ENCODE measurements around the gene POLR3F. TPM values are rescaled to one million over a fixed set of nuclear protein-coding genes. Genes with fewer than 3 reads are reported as not detected.

The POLR3F gene
- total and polyA plus RNA-seq, 7 donors, result 3.2 to 17.7 (median 6.9) TPM

DNA sequence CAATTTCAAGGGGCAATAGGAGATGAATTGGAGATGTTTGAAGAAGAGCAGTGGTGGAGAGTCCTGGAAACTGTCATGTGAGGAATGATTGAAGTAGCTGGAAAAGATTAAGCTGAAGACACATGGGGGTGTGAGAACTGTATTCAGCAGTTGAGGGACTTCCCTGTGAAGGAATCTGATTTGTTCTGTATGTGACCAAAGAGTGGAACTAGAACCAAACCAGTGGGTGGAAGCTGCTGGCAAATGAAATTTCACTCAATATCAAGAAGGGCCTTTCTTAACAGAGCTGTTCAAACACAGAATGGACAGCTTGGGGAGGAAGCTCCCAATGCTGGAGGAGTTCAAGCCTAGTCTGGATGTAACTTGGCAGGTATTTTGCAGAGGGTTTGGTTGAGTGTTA is 61.9 kb downstream of the POLR3F start:
- Histone ChIP-seq H3K36me3 (ENCODE audit: insufficient read depth in 1 of 2, low read depth in 1 of 2) (peaks cover 21 to 97% of the 10 kb centered on the region in 2 donors), H3K4me1 (no peaks in the 10 kb centered on the region), H3K27me3 (ENCODE audit: insufficient read depth in 3 of 3, low read length in 2 of 3) (no peaks in the 10 kb centered on the region), H3K27ac (no peak overlapping the region), H3K9me3 (no peaks in the 10 kb centered on the region), H3K4me3 (no peak overlapping the region)
- no peak for DNase-seq
- ATAC-seq, result no peak
- intact Hi-C loops (cut with DNase I), result no loop called here
- TF ChIP-seq, protein P1, sequence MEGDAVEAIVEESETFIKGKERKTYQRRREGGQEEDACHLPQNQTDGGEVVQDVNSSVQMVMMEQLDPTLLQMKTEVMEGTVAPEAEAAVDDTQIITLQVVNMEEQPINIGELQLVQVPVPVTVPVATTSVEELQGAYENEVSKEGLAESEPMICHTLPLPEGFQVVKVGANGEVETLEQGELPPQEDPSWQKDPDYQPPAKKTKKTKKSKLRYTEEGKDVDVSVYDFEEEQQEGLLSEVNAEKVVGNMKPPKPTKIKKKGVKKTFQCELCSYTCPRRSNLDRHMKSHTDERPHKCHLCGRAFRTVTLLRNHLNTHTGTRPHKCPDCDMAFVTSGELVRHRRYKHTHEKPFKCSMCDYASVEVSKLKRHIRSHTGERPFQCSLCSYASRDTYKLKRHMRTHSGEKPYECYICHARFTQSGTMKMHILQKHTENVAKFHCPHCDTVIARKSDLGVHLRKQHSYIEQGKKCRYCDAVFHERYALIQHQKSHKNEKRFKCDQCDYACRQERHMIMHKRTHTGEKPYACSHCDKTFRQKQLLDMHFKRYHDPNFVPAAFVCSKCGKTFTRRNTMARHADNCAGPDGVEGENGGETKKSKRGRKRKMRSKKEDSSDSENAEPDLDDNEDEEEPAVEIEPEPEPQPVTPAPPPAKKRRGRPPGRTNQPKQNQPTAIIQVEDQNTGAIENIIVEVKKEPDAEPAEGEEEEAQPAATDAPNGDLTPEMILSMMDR (IDR thresholded peaks at IDR 0.05), result no peak

DNA sequence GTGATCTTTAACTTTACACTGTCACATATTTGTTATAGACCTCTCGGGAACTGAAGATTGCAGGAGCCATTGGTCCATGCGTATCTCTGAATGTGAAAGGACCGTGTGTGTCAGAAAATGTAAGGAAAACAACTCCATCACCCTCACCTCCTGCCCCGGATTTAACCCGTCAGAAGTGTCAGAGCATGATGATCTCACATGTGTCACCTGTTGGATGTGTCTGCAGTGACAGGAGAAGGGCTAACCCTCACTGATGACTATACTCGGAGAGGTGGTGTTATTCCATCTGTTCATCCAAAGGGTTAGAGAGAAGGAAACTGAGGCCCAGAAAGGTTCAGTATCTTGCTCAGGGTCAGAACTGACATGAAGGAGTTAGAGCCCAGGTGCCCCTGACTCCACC is 65.4 kb downstream of the POLR3F start:
- Histone ChIP-seq H3K9me3 (no peaks in the 10 kb centered on the region), H3K27ac (no peak overlapping the region), H3K36me3 (ENCODE audit: insufficient read depth in 1 of 2, low read depth in 1 of 2) (peaks cover 12 to 90% of the 10 kb centered on the region in 2 donors), H3K27me3 (ENCODE audit: insufficient read depth in 3 of 3, low read length in 2 of 3) (no peaks in the 10 kb centered on the region), H3K4me3 (no peak overlapping the region), H3K4me1 (no peaks in the 10 kb centered on the region)
- ATAC-seq (no peak), DNase-seq (no peak)
- TF ChIP-seq, protein P1 (IDR thresholded peaks at IDR 0.05), result no peak
- 79 to 85% (median 83%) methylated on average over 6 of the region's 6 CpGs for WGBS, 3 donors
- intact Hi-C loops (cut with DNase I), result no loop called here

DNA sequence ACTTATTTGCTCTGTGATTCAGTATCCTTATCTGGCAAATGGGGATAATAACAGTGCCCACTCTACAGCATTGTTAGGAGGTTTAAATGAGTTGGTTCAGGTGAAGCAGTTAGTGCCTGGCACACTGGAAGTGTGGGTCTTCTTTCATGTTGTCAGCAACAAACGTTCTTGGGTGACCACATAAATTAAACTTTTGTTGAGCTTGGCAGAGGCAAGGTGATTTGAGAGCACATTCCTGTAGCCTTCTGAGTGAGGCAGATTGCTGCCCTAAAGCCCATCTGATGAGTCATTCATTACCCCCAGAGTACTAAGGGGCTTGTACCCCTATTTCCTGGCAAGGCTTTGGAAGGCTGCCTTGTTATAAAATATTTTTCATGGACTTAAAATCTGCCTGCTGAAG is 66.3 kb downstream of the POLR3F start:
- TF ChIP-seq, protein P1 (IDR thresholded peaks at IDR 0.05), result no peak
- ATAC-seq, result no peak
- intact Hi-C loops (cut with DNase I), result no loop called here
- DNase-seq, result no peak
- WGBS, 3 donors, result 8 to 37% (median 22%) methylated on average over 1 of the region's 1 CpG
- Histone ChIP-seq H3K27ac (no peak overlapping the region), H3K36me3 (ENCODE audit: insufficient read depth in 1 of 2, low read depth in 1 of 2) (peaks cover 12 to 89% of the 10 kb centered on the region in 2 donors), H3K4me3 (no peak overlapping the region), H3K27me3 (ENCODE audit: insufficient read depth in 3 of 3, low read length in 2 of 3) (no peaks in the 10 kb centered on the region), H3K4me1 (no peaks in the 10 kb centered on the region), H3K9me3 (no peaks in the 10 kb centered on the region)

DNA sequence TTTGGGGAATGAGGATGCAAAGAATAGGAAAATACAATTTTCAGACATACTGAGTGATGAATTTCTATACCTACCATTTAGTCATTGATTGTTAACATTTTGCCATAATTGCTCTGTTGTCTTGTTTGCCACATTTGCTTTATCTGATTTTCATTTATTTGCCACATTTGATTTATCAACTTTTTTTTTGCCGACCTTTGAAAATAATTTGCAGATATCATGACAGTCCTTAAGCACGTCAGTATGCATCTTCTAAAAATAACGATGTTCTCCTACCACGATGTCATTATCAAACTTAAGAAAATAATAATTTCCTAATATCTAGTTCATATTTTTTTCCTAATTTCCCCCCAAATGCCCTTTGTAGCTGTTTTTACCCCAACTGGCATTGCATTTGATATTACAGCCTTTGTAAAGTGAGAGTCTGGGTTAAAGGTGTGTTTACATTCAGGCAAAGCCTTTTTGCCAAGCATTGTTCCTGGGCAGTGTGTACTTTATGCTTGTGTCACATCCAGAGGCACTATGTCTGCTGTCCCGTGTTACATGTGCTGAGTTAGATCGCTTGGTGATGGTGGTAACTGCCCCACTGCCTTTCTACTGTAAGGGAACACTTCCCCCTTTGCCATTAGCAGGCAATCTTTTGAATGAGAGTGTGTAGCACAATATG is 66.9 kb downstream of the POLR3F start:
- TF ChIP-seq, protein P1 (IDR thresholded peaks at IDR 0.05), result no peak
- DNase-seq, result no peak
- H3K36me3 ChIP-seq (ENCODE audit: insufficient read depth in 1 of 2, low read depth in 1 of 2), result peaks cover 12 to 85% of the 10 kb centered on the region in 2 donors
- H3K4me3 ChIP-seq, result no peak overlapping the region
- ATAC-seq, result no peak
- H3K9me3 ChIP-seq, result no peaks in the 10 kb centered on the region
- intact Hi-C loops (cut with DNase I), result no loop called here
- H3K27ac ChIP-seq, result no peak overlapping the region
- H3K27me3 ChIP-seq (ENCODE audit: insufficient read depth in 3 of 3, low read length in 2 of 3), result no peaks in the 10 kb centered on the region
- WGBS, 3 donors, result 83 to 89% (median 87%) methylated on average over 6 of the region's 6 CpGs
- no peaks in the 10 kb centered on the region for H3K4me1 ChIP-seq

Other genes with a start within 250 kb of the POLR3F start
- 1 to 10 TPM; 5.2 to 9.7 (median 7.3) TPM for gene ZNF133, start 178.9 kb upstream of the POLR3F start, total RNA-seq
- gene ZNF133, start 178.9 kb upstream of the POLR3F start, polyA plus RNA-seq, result 10 to 100 TPM in 1 of 3 donors, 1 to 10 TPM in 2; 7.6 to 10.1 (median 9.8) TPM
- under 1 TPM; 0.25 to 0.71 (median 0.43) TPM for gene DZANK1, start 360 bp upstream of the POLR3F start, total RNA-seq
- under 1 TPM; 0.42 to 0.96 (median 0.58) TPM for gene DZANK1, start 360 bp upstream of the POLR3F start, polyA plus RNA-seq
- gene RBBP9, start 29.8 kb downstream of the POLR3F start, total RNA-seq, result 1 to 10 TPM; 3.8 to 5.0 (median 4.8) TPM
- gene RBBP9, start 29.8 kb downstream of the POLR3F start, polyA plus RNA-seq, result 1 to 10 TPM; 2.2 to 8.7 (median 5.6) TPM
- gene SEC23B, start 40.5 kb downstream of the POLR3F start, total RNA-seq, result 1 to 10 TPM; 6.1 to 9.5 (median 7.8) TPM
- gene SEC23B, start 40.5 kb downstream of the POLR3F start, polyA plus RNA-seq, result 10 to 100 TPM in 1 of 3 donors, 1 to 10 TPM in 2; 3.1 to 14.0 (median 7.9) TPM
- 100 to 1,000 TPM; 107 to 163 (median 133) TPM for gene SMIM26, start 100.0 kb downstream of the POLR3F start, total RNA-seq
- 100 to 1,000 TPM; 216 to 273 (median 253) TPM for gene SMIM26, start 100.0 kb downstream of the POLR3F start, polyA plus RNA-seq
- gene DTD1, start 120.7 kb downstream of the POLR3F start, total RNA-seq, result 10 to 100 TPM; 16.9 to 19.5 (median 18.5) TPM
- gene DTD1, start 120.7 kb downstream of the POLR3F start, polyA plus RNA-seq, result 10 to 100 TPM; 12.4 to 20.7 (median 18.2) TPM